Amygdala (tissue), 56 donors: Measurements from ENCODE around the gene TEX36.
"Not testable (repeated sequence)": the region's sequence is repeated elsewhere in the genome, so short reads cannot be mapped to it uniquely, and the experiment has no call there.

Source experiments
- DNase-seq, 56 donors: peaks; one replicate each; lab custom pipeline; 2025; lab: John Stamatoyannopoulos, UW

The TEX36 gene

DNA sequence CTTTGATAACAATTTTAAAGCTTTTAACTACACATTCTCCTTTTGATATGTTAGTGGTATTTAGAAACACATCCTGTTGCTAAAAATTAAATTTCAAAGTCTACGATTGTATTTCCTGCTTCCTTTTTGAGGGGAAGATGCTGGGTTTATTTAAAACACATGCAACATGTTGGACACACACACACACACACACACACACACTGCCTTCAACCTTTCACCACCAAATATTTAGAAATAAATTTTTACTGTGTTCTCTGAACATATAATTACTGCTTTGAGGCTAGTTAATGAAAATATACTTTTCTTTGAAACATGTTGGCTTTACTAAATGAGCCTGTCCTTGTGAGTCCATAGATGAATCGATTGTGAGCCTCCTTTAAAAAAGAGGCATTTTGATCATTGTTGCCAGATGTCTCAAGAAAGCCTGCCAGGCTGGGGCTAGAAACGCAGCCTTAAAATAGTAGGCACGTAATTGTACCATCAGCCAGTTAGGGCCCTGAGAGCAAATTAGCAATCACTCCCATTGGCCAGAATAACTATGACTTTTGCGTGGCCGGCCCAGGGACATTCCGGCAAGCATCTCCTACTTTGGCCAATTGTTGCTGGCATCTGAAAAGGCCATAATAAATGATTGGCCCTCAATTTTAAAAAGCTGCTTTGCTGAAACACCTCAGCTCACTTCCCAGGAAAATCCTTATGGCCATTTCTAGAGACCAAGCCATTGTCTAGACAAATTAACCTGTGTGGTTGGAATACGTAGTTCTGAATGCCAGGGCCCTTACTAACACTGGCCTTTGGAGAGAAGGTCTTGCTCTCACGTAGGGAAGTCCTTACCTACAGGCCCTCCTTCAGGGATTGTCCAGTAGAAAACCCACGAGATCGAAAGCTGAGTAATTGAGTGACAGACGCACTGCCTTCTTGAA is 9.9 kb upstream of the TEX36 start:
- no peak for DNase-seq

DNA sequence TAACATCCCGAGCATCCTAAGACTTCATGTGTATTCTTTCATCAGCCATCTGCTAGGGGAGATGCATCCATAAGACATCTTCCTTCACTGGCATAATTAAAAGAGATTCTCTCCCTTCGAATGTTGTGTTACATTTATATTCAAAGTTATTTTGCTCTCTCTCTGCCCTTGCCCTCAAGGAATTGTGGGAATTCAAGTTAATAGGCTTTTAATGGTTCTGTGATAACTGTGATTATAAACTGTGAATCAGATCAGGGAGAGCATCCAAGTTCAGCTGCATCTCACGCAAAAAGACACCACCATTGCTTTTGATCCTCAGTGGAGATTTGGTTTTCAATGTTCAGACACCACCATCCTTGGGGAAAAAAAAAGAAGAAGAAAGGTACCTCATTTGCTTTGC is 9.2 kb upstream of the TEX36 start:
- DNase-seq = no peak

DNA sequence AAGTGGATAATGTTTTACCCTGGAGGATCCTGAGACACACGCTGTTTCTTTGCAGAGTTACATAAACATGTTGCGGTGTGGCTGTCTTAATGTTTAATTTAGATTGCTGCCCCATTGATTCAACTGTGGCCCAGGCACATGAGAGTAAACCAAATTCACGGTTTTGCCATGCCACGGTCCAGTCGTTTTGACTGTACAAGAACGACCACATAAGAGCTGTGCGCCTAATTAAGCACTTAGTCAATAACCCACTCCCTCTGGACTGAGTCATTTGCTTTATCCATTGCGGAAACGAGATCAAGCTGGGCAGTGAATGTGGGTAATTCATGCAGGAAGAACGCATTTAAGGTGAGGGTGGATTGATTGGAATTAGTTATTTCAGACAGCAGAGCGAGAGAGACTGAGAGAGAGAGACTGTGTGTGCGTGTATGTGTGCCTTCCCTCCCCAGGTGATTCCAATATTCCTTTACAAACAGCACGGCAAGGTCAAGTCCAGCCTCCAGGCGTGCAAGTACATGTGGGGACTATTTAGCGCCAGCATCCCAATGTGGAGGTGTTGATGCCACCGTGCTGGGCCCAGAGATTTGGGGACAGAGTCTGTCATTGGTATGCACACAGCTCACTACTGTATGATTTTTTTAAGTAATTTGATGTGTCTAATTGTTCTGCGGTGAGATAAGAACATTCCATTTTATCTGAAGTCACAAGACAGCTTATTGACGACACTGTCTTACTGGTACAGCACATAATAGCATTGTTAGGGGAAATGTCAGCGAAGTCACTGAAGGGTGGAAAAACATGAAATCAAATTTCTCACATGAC is 8.4 kb upstream of the TEX36 start:
- DNase-seq = no peak

DNA sequence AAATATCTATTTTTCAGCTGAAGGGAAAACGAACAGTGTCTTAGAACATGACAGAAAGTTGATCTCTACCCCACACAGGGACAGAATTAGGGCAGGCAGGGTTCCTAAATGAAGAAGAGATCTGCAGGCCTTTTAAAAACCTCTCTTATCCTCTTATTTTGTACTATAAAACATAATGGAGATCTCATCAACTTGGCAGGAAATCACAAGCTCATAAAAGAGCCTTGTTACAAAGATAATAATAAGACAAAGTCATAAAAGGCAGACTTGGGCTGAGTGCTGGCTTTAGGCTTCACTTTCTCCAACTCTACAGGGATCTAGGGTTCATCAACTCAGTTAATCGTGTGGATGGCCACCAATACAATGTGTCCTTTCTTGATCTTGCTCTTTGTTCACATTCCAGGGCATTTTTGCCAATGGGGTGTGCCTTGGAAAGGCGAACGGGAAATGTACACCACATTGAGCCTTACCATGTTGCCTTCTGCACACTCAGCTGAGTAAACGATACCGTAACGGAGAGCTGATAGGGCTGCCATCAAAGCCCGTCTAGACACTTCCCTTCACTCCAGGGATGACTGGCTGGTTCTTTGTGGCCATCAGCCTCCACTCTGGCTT is 7.1 kb upstream of the TEX36 start:
- no peak for DNase-seq

DNA sequence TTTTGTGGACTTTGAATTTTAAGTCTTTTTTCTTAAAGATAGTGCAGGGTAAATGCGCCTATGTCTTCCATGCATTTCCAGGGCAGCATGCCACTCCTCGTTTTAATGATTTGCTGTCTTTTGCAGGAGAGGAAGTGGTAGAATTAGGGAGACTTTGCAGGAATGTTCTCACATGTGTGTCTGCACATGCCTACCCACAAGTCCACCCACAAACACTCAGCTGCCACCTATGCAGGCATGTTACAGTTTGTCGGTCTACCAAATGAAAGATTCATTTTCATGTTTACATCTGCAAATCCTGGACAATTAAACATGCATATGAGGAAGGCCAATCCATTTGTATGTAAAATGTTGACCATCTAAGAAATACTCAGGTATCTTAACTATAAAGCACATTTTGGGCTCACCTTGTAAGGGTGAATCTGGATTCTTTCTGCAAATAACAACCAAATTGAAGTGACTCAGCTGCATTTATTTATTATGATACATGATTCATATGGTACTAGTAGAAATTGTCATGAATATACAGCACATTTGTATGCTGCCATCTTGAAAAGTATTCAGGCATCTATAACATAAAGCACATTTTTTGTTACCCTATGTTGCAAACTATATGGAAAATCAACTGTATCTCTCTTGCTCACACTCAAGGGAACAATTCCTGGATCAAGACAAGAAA is 4.7 kb upstream of the TEX36 start:
- DNase-seq = no peak

DNA sequence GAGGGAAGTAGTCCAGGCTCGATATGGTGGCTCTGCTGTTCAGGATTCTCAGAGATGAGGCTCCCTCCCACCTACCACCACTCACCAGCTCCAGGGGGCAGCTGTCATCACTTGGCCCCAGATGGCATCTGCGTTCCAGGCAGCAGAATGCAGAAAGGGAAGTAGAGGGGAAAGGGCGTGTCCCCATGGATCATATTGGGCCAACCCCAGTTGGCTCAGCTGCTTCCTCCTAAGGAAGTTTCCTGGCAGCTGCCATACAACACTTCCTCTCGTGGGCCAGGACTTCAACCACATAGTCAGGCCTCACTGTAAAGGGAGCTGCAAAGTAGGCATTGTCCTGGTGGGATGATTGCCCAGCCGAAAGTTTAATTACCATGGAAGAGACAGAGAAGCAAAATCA is 1.6 kb upstream of the TEX36 start:
- DNase-seq = no peak

DNA sequence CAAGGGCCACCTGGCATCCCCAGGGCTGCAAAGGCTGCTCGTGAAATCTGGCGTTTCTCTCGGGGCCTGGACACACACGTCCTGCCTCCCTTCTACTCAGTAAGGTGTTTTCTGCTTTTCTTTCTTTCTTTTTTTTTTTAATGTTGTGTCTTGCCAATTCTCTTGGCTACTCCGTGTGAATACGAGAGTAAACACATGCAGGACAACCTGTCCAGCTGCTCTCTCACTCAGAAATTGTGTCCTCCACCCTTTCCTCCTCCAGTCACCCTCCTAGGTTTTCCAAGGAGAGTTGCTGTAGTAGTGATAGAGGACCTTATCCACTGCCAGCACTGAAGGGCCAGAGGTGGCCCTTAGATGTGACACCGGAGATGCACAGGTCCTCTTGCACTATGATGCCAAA is 858 bp upstream of the TEX36 start:
- DNase-seq = no peak

DNA sequence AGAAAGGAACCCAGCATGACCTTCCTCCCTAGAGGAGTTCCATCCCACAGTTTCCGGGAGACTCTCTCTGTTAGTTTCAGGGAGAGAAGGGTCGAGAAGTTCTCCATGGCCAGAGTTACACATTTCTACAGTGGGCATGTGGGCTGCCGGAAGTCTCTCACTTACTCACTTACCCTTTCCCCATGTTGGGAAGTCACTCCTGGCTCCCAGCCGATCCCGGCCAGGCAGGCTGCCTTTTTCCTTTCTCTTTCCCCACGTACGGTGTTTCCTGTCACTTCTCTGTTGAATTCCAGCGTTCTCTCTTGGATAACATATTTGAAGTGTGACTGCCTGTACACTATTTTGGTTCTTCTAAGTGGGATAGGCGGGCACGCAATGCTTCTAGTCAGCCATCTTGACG is 3.5 kb downstream of the TEX36 start:
- no peak for DNase-seq

DNA sequence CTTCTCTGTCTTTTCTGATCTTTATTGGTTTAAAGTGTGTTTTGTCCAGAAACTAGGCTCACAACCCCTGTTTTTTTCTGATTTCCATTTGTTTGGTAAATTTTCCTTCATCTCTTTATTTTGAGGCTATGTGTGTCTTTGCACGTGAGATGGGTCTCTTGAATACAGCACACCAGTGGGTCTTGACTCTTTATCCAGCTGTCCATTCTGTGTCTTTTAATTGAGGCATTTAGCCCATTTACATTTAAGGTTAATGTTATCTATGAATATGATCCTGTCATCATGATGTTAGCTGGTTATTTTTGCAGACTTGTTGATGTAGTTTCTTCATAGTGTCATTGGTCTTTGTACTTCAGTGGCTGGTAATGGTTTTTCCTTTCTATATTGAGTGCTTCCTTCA is 10.1 kb downstream of the TEX36 start:
- no peak for DNase-seq

DNA sequence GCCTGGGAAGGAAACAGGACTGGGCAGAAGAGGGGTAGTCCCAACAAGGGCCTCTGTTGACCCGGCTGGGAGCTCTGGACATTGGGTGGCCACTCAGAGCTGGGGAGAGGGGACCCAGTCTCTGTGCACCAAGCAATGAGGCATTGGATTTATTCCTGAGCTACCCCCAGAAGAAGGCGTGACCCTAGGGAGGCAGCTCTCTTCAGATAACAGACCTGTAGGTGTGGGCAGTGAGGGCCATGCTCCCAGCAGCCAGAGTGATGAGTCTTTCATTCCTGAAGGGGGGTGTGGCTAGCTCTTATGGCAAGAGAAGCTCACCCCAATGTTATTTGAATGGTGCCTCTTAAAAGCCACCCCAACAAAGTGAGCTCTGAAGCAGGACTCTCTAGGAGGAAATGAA is 20.4 kb downstream of the TEX36 start:
- DNase-seq = no peak

DNA sequence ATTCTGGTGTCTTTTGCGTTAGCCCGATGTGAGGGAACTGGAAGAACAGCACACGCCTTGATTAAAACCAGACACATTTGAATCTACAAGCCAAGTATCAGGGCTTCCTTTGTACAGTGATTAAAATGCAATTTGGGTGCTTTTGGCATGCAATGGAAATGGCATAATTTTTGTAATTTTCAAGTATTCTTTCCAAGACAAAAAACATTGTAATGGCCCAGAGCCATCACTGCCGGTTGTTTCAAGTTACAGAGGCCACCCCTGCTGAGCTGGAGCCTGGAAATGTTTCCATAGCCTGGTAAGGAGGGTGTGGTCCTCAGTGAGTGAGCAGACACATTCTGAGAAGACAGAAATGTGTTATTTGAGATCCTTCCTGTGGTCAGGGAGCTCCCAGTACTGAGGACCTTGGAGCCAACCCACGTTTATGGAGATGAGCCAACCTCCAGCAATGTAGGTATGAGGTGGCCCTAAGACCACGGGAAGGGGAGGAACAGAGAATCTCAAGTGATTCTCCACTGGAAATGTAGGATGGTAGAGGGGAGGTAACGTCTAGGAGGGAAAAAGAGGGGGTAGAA is 20.9 kb downstream of the TEX36 start:
- DNase-seq = no peak

DNA sequence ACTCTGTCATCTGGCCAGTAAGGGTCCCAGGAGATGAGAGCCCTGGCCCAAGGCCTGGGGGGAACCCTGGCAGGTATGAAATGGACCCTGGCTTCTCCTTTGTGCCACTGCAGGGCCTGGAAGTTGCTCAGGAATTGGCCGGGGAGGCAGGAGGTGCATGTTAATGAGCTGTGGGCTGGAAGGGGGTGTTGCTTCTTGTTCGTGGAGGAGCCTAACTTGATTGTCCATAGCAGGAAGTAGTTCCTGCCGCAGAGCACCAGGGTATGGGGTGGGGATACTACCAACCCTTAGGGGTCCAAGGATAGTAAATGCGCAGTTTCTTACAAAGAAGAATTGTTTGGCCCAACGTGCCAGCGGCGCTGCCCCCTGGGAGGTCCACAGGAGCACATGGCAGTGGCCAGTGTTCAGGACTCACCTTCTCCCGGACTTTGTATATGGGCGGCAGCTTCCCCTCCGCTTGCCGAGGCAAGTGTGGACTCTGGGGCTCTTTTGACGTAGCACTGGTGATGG is 21.5 kb downstream of the TEX36 start:
- no peak for DNase-seq

DNA sequence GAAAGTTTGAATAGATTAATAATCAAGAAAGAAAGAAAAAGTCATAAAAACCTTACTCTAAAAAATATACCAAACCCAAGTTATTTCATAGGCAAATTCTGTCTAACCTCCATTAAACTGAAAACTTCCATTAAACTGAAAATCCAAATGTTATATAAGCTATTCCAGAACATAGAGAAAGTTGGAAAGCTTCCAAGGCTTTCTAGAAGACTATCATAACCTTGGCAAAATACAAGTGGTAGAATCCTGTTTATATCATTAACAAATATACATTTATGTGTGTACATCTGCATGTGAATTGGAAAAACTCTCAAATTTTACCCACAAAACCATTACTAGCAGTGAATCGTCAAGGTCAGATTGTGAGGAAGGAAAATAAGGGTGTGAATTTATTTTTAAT is 23.9 kb downstream of the TEX36 start:
- no peak for DNase-seq

DNA sequence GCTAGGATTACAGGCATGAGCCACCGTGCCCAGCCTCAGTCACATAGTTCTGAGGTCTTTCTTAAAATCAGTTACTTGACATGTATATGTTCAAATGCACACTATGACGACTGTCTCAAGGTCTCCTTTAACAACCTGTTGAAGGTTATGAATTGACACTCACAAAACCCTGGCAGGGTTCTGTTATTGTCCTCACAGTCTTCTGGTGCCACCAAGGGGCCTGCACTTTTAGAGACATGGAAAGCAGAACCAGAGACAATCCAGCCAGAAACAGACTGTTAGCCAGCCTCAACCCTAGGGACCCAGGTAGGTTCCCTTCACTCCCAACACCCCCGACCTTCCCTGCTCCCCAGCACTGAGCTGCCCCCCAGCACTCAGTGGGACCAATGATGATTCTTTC is 26.4 kb downstream of the TEX36 start:
- DNase-seq = no peak

DNA sequence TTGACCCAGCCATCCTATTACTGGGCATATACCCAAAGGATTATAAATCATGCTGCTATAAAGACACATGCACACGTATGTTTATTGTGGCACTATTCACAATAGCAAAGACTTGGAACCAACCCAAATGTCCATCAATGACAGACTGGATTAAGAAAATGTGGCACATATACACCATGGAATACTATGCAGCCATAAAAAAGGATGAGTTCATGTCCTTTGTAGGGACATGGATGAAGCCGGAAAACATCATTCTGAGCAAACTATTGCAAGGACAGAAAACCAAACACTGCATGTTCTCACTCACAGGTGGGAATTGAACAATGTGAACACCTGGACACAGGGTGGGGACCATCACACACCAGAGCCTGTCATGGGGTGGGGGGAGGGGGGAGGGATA is 29.9 kb downstream of the TEX36 start:
- not testable (repeated sequence) for DNase-seq

DNA sequence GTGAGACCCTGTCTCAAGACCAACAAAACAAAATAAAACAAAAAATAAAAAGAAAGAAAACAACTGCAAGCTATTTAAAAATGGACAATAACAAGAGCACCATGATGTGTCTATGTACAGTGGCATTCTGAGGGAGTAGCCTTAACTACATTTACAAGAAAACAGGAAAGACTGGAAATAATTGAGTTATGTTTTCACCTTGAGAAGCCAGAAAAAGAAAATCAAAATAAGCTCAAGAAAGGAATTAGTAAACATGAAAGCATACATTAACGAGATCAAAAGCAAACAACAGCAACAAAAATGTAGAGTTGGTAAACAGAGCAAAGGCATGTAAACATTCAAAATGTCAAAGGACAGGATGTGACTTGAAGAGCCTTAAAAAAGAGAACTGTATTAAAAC is 36.7 kb downstream of the TEX36 start:
- no peak for DNase-seq

DNA sequence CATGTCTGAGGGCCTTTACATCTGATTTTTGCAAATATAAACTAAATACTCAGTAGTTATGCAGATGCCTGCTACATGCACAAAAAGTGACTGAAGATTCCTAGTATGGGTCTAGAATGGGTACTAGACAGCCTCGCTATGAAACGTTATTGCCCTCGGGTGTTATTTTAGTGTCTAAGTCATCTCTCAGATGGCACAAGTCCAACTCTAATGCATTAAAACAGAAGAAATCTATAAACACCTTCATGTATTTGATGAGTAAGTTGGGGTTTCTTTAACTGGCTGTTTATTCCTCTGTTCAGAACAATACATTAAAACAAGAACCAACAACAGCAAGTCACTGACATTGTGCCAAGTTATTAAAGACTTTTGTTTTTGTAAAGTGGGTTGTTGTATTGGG is 41.6 kb downstream of the TEX36 start:
- DNase-seq = no peak

DNA sequence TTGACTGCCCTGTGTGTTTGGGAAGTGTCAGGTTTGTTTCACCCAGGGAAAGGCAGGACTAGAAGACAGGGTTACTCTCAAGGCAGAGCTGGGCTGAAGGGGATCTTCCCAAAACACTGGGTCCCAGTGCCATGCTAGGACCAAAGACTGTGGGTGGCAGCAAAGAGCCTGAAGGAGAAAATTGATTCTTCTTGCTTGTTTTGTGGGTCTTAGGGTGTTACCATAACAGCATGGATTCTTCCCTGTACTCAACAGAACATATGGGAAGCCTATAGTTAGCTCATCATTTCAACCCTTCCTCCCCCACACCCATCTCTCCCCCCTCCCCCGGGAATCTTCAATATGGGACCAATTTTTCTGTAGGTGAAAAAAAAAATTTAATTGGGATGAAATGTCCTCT is 42.3 kb downstream of the TEX36 start:
- peak in 1 of 56 donors; percentile 2 for DNase-seq

DNA sequence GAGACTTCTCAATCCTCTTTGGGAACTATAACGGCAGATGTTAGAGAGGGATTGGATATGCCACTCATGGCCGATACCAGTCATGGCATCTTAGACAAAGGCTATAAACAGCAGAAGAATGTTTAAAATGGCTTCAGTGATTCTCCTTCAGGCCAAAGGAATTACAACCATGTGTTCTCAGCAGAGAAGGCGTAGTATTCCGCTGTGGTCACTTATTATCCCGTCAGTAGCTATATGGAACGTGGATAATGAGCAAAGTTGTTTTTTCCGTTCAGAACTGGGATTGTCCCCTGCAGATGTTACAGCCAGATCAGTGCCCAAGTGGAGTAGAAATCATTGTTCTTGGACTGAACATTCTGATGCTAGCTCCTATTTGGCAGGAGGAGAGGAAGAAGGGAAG is 43.1 kb downstream of the TEX36 start:
- no peak for DNase-seq

DNA sequence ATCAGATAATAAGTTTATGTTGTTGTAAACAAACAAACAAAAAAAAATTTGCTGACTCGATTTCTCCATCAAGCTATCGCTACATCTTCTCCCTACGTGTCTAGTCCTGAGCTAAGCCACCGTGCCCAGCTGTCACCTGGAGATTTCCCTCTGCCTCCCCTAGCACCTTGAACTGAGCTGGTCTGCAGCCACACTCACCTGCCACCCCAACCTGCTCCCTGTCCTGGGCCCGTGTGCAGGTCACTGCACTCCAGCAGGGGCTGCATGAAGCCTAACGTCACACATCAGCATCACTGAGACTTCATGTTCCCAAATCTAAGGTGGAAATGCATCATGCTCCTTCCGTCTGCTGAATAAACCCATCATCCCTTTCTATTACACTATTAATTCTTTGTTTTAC is 44.4 kb downstream of the TEX36 start:
- no peak for DNase-seq
